Right atrium auricular region (tissue), 2 donors: ENCODE measurements around the gene NXNL2. TPM values are rescaled to one million over a fixed set of nuclear protein-coding genes. Genes with fewer than 3 reads are reported as not detected.
A peak's percentile ranks its signal among the peaks of the same experiment; 100 is the strongest.

Experiments used
- DNase-seq: peaks from one replicate; pipeline ENCODE4 v3.0.0-alpha.2; 2019; ENCODE audit warnings: low spot score
- H3K27ac ChIP-seq, 2 donors: fragments of 200-600 bp; sonication (generic); 1 replicate in 1 of 2; 2 replicates in 1 of 2; pipeline ENCODE4 v1.5.1; 2016 to 2019
- H3K27me3 ChIP-seq, 2 donors: fragments of 200-600 bp; sonication (generic); one replicate each; pipeline versions ENCODE4 v1.5.1 to v1.6.0; 2017 to 2019
- H3K36me3 ChIP-seq: fragments of 200-600 bp; sonication (generic); one replicate; pipeline ENCODE4 v1.5.1; 2016
- H3K4me1 ChIP-seq, 2 donors: fragments of 200-600 bp; sonication (generic); one replicate each; pipeline versions ENCODE4 v1.5.1 to v1.6.0; 2017 to 2019
- H3K4me3 ChIP-seq, 2 donors: fragments of 200-600 bp; sonication (generic); 1 replicate in 1 of 2; 2 replicates in 1 of 2; pipeline ENCODE4 v1.5.1; 2017 to 2019; ENCODE audit warnings: mild to moderate bottlenecking in 1 of 2, moderate library complexity in 1 of 2
- H3K9me3 ChIP-seq, 2 donors: fragments of 200-600 bp; sonication (generic); one replicate each; pipeline ENCODE4 v1.5.1; 2019
- total RNA-seq, 2 donors: library from RNA; depleted of rRNA; stranded (reverse); fragments of >200 nt; gene quantifications; one replicate each; pipeline ENCODE4 v1.1.0, GENCODE V29; 2016
- TF ChIP-seq, protein P1 (sequence below), 2 donors: fragments of 200-600 bp; sonication (generic); IDR thresholded peaks; one replicate each; pipeline ENCODE4 v1.5.1; 2019; ENCODE audit warnings: antibody characterized with exemption in 2 of 2

Gene NXNL2
- total RNA-seq, 2 donors from 2014 or later: not detected

DNA sequence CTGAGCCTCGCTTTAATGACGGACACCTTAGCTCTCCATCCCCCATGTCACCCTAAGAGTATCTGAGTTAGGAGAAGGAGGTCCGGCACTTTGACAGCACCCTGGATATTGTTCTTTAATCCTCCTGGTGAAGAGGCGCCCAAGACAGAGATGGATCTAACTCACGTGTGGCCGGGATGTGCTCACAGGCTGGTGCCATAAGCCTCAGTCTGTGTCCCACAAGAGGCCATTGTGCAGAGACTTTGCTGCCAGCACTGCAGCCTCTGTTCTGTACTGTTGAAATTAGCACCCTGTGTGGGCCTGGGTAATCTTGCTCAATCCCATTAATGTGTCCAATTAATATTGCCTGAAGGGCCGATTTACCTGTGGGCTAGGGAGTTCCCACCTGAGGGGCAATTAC is 37.7 kb downstream of the NXNL2 start:
- Histone ChIP-seq H3K36me3 (no peaks in the 10 kb centered on the region), H3K27me3 (no peaks in the 10 kb centered on the region), H3K9me3 (no peaks in the 10 kb centered on the region), H3K4me1 (no peaks in the 10 kb centered on the region), H3K27ac (no peak overlapping the region), H3K4me3 (no peak overlapping the region)
- DNase-seq: no peak
- TF ChIP-seq, protein P1, sequence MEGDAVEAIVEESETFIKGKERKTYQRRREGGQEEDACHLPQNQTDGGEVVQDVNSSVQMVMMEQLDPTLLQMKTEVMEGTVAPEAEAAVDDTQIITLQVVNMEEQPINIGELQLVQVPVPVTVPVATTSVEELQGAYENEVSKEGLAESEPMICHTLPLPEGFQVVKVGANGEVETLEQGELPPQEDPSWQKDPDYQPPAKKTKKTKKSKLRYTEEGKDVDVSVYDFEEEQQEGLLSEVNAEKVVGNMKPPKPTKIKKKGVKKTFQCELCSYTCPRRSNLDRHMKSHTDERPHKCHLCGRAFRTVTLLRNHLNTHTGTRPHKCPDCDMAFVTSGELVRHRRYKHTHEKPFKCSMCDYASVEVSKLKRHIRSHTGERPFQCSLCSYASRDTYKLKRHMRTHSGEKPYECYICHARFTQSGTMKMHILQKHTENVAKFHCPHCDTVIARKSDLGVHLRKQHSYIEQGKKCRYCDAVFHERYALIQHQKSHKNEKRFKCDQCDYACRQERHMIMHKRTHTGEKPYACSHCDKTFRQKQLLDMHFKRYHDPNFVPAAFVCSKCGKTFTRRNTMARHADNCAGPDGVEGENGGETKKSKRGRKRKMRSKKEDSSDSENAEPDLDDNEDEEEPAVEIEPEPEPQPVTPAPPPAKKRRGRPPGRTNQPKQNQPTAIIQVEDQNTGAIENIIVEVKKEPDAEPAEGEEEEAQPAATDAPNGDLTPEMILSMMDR (IDR thresholded peaks at IDR 0.05): no peak

DNA sequence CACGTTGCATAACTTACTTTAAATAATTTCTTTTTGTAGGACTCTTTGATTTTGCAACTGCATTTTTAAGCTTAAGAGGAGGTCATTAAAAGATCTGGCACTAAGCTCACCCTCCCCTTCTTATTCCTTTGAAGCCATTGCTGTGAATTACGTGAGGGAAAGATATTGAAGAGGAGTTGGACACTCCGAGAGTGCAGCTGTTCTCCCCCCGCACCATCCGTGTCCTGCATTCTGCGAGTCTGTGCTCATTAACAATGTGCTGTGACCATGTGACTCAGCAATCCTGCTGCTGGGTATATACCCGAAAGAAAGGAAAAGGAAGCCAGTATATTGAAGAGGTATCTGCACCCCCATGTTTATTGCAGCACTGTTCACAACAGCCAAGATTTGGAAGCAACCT is 40.0 kb downstream of the NXNL2 start:
- Histone ChIP-seq H3K27ac (no peak overlapping the region), H3K4me1 (peaks cover 0 to 5% of the 10 kb centered on the region in 2 donors), H3K9me3 (no peaks in the 10 kb centered on the region), H3K4me3 (no peak overlapping the region), H3K27me3 (no peaks in the 10 kb centered on the region), H3K36me3 (no peaks in the 10 kb centered on the region)
- TF ChIP-seq, protein P1 (IDR thresholded peaks at IDR 0.05): no peak
- DNase-seq: no peak

DNA sequence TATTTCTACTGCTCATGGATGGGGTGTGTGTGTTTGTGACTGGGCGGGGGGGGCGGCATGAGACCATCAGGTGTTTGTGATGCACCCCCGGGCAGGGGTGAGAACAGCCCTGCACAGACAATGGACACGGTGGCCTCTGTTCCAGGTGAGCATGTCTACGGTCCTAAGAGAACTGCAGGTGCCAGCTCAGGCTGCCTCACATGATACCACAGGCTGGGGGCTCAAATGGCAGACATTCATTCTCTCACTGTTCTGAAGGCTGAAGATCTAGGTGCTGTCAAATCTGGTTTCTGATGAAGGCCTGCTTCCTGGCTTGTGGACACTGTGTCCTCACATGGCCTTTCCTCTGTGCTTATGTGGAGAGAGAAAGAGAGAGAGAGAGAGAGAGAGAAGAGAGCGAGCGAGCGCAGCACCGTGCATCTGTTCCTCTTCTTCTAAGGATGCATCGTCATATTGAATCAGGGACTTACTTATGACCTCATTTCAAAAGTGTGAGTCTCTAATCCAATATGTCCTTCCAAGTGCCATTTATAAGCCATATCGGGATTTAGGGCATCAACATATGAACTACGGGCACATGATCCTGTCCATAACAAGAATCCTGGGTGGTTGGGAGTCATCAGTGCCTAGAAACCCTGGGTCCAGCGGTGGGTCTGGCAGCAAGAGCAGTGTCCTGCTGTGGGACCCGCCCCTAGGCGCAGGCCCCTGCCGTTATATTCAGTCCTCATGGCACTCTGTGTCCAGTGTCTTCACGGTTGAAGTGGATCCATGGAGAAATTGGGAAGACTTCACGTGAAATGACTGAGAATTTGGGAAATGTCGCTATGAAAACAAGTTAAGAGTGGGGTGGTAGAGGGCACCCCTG is 42.5 kb downstream of the NXNL2 start:
- Histone ChIP-seq H3K9me3 (no peaks in the 10 kb centered on the region), H3K27me3 (no peaks in the 10 kb centered on the region)
- TF ChIP-seq, protein P1 (IDR thresholded peaks at IDR 0.05): no peak

DNA sequence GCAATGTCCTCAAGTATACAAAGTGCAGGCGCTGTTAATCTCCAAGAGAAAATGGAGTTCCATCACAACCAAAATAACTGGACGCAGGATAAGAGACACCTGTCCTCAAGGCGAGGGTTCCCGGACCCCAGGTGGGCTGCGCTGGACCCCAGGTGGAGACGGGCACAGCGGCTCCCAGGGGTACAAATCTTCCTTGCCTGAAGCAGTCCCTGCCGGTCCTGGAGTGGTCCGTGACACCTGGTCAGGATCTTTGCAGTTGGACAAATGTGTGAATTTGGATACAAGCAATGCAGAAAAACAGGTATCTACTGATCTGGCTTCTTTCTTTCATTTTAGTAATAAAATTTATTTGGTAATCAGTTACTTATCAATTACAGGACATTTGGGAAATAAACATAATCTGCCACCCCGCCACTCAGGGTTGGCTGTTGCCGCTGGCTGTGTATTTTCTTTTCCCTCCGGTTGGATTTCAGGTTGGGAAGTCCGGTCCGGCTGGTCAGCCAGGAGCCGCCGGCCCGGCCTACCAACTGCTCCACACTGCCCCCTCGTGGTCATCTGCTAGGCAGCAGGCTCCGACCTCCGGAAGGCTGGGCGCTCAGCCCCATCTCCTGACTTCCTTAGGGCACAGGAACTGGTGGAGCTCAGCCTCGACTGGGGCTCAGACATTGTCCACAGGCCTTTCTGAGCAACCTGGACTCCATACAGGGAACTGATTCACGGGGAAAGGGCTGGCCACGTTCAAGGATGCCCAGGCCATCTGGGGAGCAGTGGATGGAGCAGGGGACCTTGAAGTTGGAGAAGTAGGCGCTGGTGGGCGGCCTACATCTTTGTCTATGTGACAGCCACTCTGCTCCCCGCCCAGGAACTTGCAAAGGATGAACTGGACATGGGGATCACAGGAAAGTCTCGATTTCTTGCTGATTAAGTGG is 43.4 kb downstream of the NXNL2 start:
- Histone ChIP-seq H3K36me3 (no peaks in the 10 kb centered on the region), H3K9me3 (no peaks in the 10 kb centered on the region), H3K27ac (no peak overlapping the region), H3K4me3 (no peak overlapping the region), H3K4me1 (peaks cover 0 to 5% of the 10 kb centered on the region in 2 donors), H3K27me3 (no peaks in the 10 kb centered on the region)
- peak; percentile 80 for DNase-seq
- TF ChIP-seq, protein P1 (IDR thresholded peaks at IDR 0.05): peak; percentile 88 to 99

More for the DNA sequence above, 42.5 kb downstream of the NXNL2 start:
- Histone ChIP-seq H3K27ac (no peak overlapping the region), H3K4me3 (no peak overlapping the region), H3K36me3 (no peaks in the 10 kb centered on the region), H3K4me1 (peaks cover 0 to 5% of the 10 kb centered on the region in 2 donors)
- DNase-seq: no peak

DNA sequence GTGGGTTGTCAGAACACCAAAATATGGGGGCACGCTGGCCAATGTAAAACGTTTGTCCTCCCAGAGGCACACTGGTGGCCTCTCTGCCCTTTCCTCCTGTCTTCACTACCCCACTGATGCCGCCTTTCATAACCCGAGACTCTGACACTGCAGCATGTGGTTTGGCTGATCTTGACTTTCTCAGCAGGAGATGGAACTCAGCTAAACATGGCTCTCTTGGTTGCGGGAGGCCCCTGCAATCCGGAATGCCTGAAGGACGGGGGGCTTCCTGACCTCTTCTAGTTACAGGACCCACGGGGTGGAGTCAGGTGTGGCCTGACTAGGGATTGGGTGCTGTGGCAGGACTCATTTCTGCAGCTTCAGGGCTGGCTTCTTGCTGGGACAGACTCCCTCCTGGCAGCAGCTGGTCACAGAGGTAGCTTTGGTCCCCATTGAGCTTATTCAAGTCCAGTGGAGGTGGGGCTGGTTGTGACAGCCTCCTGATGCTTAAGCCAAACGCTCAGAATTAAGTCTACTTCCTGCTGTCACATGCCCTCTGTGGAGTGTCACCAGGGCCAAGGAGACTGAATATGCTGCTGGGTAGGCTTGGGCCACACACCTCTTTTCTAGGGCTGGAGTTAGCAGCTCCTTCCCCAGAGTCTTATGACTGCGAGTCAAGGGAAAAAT is 44.2 kb downstream of the NXNL2 start:
- no peak overlapping the region for H3K27ac ChIP-seq
- H3K4me3 ChIP-seq: no peak overlapping the region
- DNase-seq: no peak
- no peaks in the 10 kb centered on the region for H3K9me3 ChIP-seq
- peaks cover 0 to 8% of the 10 kb centered on the region in 2 donors for H3K4me1 ChIP-seq
- TF ChIP-seq, protein P1 (IDR thresholded peaks at IDR 0.05): no peak
- H3K36me3 ChIP-seq: no peaks in the 10 kb centered on the region
- no peaks in the 10 kb centered on the region for H3K27me3 ChIP-seq
